T47D (cell line): ENCODE measurements around the gene G3BP1.
"Not testable (repeated sequence)": the region's sequence is repeated elsewhere in the genome, so short reads cannot be mapped to it uniquely, and the experiment has no call there.

ENCODE experiments used
- DNase-seq, 2 experiments: peaks; one replicate each; pipeline versions ENCODE4 v3.0.0 to v3.0.0-alpha.2; 2011 to 2012; ENCODE audit warnings: low read depth in 1 of 2, low spot score in 1 of 2
- JUND ChIP-seq: IDR thresholded peaks from 2 replicates; pipeline ENCODE4 v1.6.1; 2012; ENCODE audit warnings: low read depth
- in situ Hi-C: cut with HindIII; loops from 2 replicates; pipeline ENCODE4 v1.10.0; 2016; ENCODE audit warnings: low sequenced_read_pairs, low pct_unique_long_range_greater_than_20kb

Gene G3BP1

DNA sequence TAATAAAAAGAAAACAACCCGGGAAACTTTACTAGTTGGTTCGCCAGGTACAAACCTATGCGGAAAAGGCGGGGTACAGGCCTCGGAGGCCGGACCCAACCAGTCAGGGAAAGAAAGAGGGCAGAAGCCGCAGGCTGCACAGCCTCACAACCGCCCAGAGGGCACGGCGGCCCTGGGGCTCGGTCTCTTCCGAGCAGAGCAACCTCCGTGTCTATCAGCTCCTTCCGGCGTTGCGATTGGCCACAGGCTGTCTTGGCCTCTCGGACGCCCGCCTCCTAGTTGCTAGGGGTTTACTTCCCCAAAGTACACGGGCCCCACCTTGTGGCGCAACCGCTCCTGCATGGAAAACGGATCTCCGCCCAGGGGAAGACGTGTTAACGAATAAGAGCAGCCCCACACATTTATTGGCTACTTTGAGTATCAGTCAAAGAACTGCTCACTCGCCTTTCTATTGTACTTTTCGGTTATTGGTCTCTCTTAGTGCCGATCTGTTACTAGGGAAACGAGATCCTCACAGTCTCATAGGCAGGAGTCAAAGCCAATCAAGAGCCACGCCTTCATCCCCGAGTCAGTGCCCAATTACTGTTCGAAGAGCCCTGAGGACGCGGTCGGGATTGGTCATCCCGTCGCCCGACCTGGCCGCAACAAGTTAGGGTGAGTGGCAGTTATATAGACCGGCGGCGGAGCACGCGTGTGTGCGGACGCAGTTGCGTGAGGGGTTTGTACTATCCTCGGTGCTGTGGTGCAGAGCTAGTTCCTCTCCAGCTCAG lies at the start of gene G3BP1:
G3BP1 (plus strand) TSS at position 696 of the 770 bp plus-strand sequence. CDS start 14,667 bp downstream, outside the sequence.
- no peak for TF ChIP-seq JUND
- in situ Hi-C loops = no loop called here

DNA sequence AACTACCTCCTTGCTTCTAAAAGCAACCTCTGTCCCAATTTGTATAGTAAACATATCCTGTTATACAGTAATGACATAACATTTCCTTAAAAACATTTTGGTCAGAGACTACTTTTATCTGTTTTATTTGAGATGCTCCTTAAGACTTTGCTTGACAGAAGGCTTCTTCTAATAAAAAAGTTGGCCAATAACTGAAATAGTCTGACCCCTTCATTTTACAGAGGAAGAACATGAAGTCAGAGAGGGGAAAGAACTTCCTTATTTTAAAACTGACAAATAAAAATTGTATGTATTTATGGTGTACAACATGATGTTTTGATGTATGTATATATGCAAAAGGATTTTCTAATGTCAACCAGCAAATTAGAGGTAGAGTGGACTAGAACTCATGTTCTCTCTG lies 49.2 kb upstream of the G3BP1 start:
- no peak for TF ChIP-seq JUND
- in situ Hi-C loops = no loop called here
- no peak for DNase-seq

More for the DNA sequence above, at the start of gene G3BP1:
- DNase-seq = peak; percentile 100

DNA sequence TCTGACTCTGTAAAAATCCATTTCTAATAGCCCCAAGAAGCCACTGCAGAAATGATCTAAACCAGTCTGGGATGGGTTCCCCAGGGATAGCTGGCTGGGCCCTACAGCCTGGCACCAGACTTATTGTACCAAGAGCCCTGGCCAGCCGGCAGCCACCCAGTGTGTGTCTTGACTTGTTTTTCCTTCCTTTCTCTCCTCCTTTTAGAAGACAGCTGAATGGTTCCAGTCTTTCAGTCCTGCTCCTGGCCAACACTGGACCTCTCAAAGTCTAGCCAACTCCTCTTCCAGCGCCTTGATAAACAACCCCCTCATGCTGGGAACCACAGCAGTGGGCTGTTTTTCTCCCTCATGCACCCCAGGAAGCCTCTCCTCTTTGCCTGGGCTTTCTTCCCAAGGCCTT lies 47.4 kb upstream of the G3BP1 start:
- no peak for DNase-seq
- no peak for TF ChIP-seq JUND
- in situ Hi-C loops = no loop called here

DNA sequence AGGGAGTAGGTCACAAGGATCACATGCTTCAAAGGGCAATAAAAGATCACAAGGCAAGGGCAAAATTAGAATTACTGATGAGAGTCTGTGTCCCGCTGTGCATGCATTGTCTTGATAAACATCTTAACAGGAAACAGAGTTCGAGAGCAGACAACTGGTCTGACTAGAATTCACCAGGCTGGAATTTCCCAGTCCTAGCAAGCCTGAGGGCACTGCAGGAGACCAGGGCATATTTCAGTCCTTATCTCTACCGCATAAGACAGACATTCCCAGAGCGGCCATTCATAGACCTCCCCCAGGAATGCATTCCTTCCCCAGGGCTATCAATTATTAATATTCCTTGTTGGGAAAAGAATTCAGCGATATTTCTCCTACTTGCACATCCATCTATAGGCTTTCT lies 42.2 kb upstream of the G3BP1 start:
- in situ Hi-C loops = not testable (repeated sequence)
- DNase-seq = peak in 1 of 2 experiments; percentile 82

DNA sequence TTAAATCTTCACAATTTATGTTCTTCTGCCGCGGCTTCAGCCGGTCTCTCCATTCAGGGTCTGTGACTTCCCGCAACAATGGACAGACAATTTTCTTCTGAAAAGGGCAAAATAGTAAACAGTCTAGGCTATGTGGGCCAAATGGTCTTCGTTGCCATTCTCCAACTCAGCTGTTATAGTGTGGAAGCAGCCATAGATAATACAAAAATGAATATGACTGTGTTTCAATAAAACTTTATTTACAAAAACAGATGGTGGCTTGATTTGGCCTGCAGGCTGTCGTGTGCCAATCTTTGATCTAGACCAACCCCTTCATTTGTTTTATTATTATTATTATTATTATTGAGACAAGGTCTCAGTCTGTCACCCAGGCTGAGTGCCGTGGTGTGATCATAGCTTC lies 41.4 kb upstream of the G3BP1 start:
- in situ Hi-C loops = no loop called here
- no peak for TF ChIP-seq JUND
- DNase-seq = no peak

DNA sequence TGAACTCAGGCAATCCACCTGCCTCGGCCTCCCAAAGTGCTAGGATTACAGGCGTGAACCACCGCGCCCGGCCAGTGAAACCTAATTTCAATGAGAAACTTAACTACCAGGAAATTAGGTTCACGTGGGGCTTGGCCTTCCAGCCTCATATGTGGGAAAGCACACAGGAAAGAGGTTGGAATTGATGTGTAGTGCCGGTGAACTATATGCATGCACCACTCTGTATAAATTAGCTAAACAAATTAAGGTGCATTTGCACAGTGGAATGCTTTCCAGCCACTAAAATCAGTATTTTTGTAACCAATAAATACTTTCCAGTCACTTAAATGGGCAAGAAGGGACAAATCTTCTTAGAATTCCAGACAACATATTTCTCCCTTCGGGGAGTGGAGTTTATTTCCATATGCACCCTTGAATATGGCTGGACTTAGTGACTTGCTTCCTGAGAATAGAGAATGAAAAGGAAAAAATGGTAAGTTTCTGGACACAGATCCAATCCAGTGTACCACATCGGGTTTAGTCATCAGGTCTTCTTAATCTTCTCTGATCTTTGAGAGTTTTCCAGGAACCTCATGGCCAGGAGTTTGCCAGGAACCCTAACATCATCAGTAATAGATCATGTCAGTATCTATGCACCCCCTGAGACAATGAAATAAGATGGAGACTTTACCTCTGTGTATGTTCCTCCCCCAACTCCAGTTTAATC lies 38.2 kb upstream of the G3BP1 start:
- no peak for DNase-seq
- TF ChIP-seq JUND = no peak
- in situ Hi-C loops = no loop called here

DNA sequence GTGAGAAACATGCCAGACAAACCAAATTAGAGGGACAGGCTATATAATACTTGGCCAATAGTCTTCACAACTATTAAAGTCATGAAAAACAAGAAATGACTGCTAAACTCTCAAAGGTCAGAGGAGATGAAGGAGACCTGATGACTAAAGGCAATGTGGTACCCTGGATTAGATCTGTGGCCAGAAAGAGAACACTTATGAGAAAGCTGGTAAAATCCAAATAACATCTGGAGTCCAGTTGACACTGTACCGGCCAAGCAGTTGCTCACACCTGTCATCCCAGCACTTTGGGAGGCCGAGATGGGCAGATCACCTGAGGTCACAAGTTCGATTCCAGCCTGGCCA lies 37.7 kb upstream of the G3BP1 start:
- no peak for DNase-seq
- in situ Hi-C loops = no loop called here
- TF ChIP-seq JUND = no peak

DNA sequence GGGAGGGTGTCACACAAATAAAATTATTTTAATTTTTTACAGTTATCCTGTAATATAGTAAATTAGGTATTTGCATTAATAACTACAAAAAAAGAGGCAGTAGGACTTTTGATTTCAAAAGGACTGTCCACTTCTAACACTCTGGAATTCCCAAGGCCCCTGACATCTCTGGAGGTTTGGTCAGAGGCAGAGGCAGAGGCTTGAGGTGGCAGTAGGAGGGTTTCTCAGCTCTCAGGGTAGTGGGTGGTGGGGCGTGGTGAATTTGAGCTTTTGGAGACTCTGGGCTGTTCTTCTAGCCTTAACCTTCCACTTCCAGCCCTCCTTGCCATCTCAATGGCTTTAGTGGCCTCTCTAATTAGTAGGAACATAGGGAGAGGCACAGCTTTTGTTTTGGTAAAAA lies 36.1 kb upstream of the G3BP1 start:
- in situ Hi-C loops = no loop called here
- TF ChIP-seq JUND = no peak
- DNase-seq = no peak

DNA sequence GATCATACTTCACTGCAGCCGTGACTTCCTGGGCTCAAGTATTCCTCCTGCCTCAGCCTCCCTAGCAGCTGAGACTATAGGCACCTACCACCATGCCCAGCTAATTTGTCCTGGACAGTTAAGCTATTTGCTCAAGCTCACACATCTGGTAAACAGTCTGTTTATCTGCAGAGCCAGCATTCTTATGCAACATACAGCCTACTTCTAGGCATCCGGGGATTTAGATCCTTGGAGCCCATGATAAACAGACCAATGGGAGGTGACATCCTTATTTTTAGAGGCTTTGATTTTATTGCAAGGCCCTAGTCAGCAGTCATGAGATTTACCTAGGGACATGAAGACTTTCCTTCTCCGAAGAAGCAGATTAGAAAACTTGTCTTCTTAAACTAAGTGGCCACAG lies 34.3 kb upstream of the G3BP1 start:
- DNase-seq = no peak
- TF ChIP-seq JUND = no peak
- in situ Hi-C loops = no loop called here

DNA sequence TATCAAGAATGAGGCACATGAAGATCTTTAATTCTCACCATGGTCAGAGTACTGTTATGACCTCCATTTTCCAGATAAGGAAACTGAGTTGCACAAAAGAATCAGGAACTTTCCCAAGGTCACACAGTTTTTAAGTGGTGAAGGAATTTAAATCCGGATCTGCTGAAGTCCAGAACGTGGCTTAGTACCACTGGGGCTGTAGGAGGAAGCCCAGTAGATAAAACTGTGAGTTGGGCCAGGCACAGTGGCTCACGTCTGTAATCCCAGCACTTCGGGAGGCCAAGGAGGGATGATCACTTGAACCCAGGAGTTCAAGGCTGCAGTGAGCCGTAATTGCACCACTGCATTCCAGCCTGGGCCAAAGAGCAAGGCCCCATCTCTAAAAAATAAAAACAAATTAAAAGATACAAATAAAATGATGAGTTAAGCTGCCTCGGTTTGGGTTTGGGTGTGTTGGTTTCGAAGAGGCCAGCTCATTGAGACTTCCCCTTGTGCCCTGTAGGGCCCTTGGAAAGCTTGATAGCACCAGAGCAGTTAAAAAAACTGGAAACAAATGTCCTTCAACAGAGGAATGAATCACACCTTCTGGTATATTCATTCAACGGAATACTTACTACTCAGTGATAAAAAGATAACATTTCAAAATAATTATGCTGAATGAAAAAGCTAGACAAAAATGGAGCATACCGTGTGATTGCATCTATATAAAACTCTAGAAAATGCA lies 33.5 kb upstream of the G3BP1 start:
- no peak for TF ChIP-seq JUND
- in situ Hi-C loops = no loop called here

DNA sequence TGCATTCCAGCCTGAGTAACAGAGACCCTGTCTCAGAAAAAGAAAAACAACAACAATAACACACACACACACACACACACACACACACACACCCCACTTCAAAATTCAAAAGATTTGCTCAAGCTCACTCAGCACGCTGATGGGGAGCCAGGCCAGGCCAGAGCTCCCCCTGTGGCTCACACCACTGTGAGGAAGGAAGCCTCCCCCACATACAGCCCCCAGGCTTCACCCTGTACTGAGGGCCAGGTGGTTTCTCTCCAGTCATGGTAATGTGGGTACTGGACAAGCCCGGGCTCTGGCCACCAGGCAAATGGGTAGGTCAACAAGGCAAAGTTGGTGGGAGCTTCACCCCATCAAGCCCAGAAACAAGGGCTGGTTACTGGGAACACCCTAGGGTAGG lies 32.4 kb upstream of the G3BP1 start:
- no peak for TF ChIP-seq JUND
- no peak for DNase-seq
- in situ Hi-C loops = no loop called here

More for the DNA sequence above, 33.5 kb upstream of the G3BP1 start:
- no peak for DNase-seq

DNA sequence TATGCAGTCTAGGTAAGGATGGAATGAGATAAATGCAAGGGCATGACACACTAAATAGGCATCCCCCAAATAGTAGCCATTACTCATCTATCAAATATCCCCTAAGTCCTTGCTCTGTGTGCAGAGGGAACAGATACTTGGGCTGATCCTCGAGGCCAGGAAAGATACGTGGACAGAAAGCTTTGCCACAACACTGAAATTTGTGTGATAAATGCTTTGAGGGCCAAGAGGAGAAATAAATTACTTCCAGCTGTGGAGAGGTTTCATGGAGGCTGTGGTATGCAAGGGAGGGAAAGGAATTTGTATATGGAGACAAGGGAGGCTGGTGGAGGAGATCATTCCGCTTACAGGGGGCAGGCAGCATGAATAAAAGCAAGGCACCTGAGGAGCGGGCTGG lies 31.8 kb upstream of the G3BP1 start:
- in situ Hi-C loops = no loop called here
- DNase-seq = no peak
- TF ChIP-seq JUND = no peak

DNA sequence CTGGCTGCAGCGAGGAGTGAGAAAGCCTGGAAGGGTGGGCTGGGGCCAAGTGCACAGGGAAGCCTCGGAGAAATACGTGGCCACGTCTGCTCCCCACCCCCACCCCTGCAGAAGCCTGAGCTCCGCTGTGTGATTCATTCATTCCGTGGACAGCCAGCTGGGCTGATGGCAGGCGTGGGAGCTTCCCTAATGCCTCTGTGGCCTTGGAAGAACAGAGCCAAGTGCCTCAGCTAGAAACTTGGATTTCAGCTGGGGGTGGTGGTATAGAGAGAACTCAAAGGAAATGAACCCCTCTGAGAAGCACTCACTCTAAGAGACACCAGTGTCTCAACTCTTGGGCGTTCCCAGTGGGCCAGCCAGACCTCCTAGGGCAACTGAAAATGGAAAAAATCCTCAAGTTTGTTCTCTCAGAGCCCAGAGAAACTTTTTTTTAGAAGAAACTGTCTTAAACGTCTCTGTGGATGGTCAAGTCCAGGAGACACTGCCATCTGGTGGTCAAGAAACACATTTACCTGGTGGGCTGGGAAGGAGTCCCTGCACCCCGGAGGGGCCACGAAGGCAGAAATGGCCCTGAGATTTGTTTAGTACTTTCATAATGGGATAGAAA lies 31.3 kb upstream of the G3BP1 start:
- no peak for TF ChIP-seq JUND
- DNase-seq = peak; percentile 61 to 73
- in situ Hi-C loops = no loop called here
